HUES64 (cell line): ENCODE measurements around the gene BTD.
A peak's percentile ranks its signal among the peaks of the same experiment; 100 is the strongest.
"Not testable (repeated sequence)": the region's sequence is repeated elsewhere in the genome, so short reads cannot be mapped to it uniquely, and the experiment has no call there.

Experiments used
- H3K27ac ChIP-seq: 2 replicates; pipeline ENCODE4 v1.7.0; 2013; ENCODE audit warnings: low read depth, low read length, inconsistent platforms
- H3K27me3 ChIP-seq: 2 replicates; pipeline ENCODE4 v1.6.1; 2013; ENCODE audit warnings: mild to moderate bottlenecking, low read length; ENCODE audit not compliant: insufficient read depth
- H3K36me3 ChIP-seq: 2 replicates; pipeline ENCODE4 v1.6.1; 2013; ENCODE audit warnings: mild to moderate bottlenecking, low read length; ENCODE audit not compliant: insufficient read depth
- H3K4me1 ChIP-seq: 2 replicates; pipeline ENCODE4 v1.6.1; 2013; ENCODE audit warnings: mild to moderate bottlenecking, low read length, moderate library complexity; ENCODE audit not compliant: insufficient read depth
- H3K4me3 ChIP-seq: 2 replicates; pipeline ENCODE4 v1.5.1; 2013; ENCODE audit warnings: mild to moderate bottlenecking, low read length, moderate library complexity
- H3K9ac ChIP-seq: 2 replicates; pipeline ENCODE4 v1.6.1; 2013; ENCODE audit warnings: mild to moderate bottlenecking, low read depth, low read length
- H3K9me3 ChIP-seq: 2 replicates; pipeline ENCODE4 v1.6.1; 2013; ENCODE audit warnings: low read depth, low read length; ENCODE audit not compliant: insufficient read depth
- WGBS: fragments of 150-250, 120-280 bp; methylation state at CpG from one replicate; pipeline ENCODE4 v1.1.7; 2013; ENCODE audit warnings: missing lambda C conversion rate; 5-methylcytosine and 5-hydroxymethylcytosine counted together

The BTD gene

DNA sequence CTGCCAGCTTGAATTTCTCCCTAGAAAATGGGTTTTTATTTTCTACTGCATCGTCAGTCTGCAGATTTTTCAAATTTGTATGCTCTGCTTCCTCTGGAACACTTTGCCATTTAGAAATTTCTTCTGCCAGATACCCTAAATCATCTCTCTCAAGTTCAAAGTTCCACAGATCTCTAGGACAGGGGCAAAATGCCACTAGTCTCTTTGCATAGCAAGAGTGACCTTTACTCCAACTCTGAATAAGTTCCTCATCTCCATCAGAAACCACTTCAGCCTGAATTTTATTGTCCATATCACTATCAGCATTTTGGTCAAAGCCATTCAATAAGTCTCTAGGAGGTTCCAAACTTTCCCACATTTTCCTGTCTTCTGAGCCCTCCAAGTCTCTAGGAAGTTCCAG lies 3.0 kb downstream of the BTD start:
- WGBS: 96% methylated on average over 1 of the region's 1 CpG
- peaks cover 11% of the 10 kb centered on the region for H3K4me1 ChIP-seq
- H3K27ac ChIP-seq, H3K27me3 ChIP-seq, H3K4me3 ChIP-seq, H3K9me3 ChIP-seq, H3K9ac ChIP-seq, H3K36me3 ChIP-seq: not testable (repeated sequence)

DNA sequence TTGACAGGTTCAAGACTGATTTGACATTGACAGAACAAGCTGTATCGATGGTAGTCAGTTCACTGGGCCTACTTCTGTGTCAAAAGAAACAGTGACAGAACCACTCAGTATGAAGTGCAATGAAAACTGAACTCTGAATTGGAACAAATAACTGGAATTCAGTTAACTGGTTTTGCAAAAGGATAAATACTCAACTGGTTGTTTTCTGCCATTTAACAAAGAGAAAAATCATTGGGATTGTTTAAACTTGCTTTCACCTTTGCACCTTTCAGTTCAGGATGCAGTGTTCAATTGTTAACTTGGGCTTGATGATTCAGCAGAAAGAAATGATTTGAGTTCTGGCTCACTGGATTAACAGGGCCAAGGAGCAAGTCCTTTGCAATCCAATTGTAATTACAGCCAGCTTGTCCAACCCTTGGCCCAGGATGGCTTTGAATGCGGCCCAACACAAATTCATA lies 4.9 kb downstream of the BTD start:
- Histone ChIP-seq H3K9me3 (peaks cover 2% of the 10 kb centered on the region; the same call in 1 of the 2 replicates), H3K36me3 (no peaks in the 10 kb centered on the region), H3K9ac (no peak overlapping the region), H3K4me1 (peaks cover 11% of the 10 kb centered on the region), H3K27me3 (no peaks in the 10 kb centered on the region), H3K4me3 (no peak overlapping the region), H3K27ac (peak overlapping the region; percentile 24; the same call in 1 of the 2 replicates)
- 86% methylated on average over 2 of the region's 2 CpGs for WGBS

DNA sequence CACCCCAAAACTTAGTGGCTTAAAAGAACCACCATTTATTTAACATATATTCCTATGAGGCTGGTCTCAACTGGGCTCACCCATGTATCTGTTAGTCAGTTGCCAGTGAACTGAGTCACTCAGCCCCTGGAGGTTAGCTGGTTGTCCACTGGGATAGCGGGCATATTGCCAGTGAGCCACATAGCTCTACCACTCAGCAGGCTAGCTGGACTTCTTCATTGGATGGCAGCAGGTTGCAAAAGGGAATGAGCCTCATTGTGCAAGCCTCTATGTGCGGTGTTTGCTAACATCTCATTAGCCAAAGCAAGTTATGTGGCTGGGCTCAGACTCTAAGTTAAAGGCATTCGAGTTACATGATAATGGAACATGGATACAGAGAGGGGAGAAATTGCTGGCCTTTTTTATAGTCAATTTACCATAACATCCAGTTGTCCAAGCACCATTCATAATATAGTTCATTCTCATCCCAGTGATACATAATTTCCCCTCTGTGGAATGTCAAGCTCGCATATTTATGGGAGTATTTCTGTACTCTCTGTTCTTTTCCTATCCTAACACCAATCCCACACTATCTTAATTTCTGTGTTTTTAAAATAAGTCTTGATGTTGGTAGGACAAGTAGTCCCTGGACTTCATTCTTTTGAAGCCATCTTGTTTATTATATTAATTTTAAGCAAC lies 8.7 kb downstream of the BTD start:
- H3K27me3 ChIP-seq: no peaks in the 10 kb centered on the region
- no peak overlapping the region for H3K9ac ChIP-seq
- H3K9me3 ChIP-seq: no peaks in the 10 kb centered on the region
- no peak overlapping the region for H3K27ac ChIP-seq
- H3K4me1 ChIP-seq: peaks cover 11% of the 10 kb centered on the region
- no peaks in the 10 kb centered on the region for H3K36me3 ChIP-seq
- 97% methylated on average over 4 of the region's 4 CpGs for WGBS
- H3K4me3 ChIP-seq: no peak overlapping the region

DNA sequence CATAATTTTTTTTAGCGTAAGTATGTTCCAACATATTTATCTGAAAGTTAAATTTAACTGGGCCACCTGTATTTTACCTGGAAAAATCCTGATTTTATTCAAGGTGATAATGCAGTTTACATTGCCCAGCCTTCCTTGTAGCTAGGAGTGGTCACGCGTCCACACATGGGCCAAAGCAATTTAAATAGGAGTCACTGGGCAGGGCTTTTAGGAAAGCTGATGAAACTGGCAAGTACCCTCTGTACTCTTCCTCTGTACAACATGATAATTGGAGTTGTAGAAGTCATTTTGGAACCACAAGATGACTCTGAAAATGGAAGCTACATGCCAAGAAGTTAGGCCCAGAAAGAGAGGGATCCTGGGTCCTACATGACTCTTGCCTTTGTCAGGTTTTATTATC lies 9.5 kb downstream of the BTD start:
- Histone ChIP-seq H3K27ac (no peak overlapping the region), H3K4me3 (no peak overlapping the region), H3K4me1 (peaks cover 11% of the 10 kb centered on the region), H3K9ac (no peak overlapping the region), H3K27me3 (no peaks in the 10 kb centered on the region), H3K9me3 (no peaks in the 10 kb centered on the region), H3K36me3 (no peaks in the 10 kb centered on the region)
- 95% methylated on average over 2 of the region's 3 CpGs for WGBS

GRCh38 chr3:15612001-15612400 lies 10.5 kb downstream of the BTD start:
- H3K9ac ChIP-seq: no peak overlapping the region
- no peaks in the 10 kb centered on the region for H3K36me3 ChIP-seq
- H3K27ac ChIP-seq: no peak overlapping the region
- WGBS: no CpG with 5 or more reads among the region's 1 CpG
- no peak overlapping the region for H3K4me3 ChIP-seq
- H3K4me1 ChIP-seq: peaks cover 6% of the 10 kb centered on the region
- H3K27me3 ChIP-seq: no peaks in the 10 kb centered on the region
- no peaks in the 10 kb centered on the region for H3K9me3 ChIP-seq

DNA sequence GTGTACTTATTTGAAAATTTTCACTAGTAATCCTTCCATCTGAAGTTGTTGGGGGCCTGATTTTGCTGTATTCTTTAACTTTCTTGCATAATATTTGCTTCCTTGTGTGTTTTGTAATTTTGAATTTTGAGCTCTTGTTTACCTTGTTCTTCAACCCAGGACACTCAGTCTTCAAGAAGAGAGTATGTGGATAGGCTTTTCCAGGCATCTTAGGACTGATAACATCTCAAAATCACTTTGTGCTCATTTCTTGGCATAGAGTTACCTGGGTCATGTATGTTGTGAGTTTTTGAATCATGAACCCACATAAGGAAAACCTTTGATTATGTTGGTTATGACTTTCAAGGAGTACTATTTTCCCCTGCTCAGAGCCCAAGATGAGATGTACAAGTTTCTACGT lies 13.4 kb downstream of the BTD start:
- Histone ChIP-seq H3K36me3 (0 out of 2 replicates have a peak, but pooled peaks cover 4% of the 10 kb centered on the region), H3K9ac (no peak overlapping the region), H3K4me3 (no peak overlapping the region), H3K9me3 (peaks cover 12% of the 10 kb centered on the region), H3K4me1 (no peaks in the 10 kb centered on the region), H3K27ac (no peak overlapping the region), H3K27me3 (no peaks in the 10 kb centered on the region)
- 94% methylated on average over 1 of the region's 1 CpG for WGBS

DNA sequence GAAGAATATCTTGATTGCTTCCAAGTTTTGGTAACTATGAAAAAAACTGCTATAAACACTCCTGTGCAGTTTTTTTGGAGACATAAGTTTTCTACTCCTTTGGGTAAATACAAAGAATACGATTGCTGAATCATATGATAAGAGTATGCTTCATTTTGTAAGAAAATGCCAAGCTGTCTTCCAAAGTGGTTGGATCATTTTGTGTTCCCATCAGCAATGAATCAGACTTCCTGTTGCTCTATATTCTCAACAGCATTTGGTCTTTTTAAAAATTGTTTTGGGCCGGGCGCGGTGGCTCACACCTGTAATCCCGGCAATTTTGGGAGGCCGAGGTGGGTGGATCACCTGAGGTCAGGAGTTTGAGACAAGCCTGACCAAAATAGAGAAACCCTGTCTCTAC lies 14.5 kb downstream of the BTD start:
- Histone ChIP-seq H3K27ac (no peak overlapping the region), H3K4me1 (no peaks in the 10 kb centered on the region), H3K27me3 (no peaks in the 10 kb centered on the region), H3K9me3 (peaks cover 21% of the 10 kb centered on the region), H3K36me3 (0 out of 2 replicates have a peak, but pooled peaks cover 4% of the 10 kb centered on the region), H3K4me3 (no peak overlapping the region), H3K9ac (no peak overlapping the region)
- WGBS: 95% methylated on average over 6 of the region's 6 CpGs

DNA sequence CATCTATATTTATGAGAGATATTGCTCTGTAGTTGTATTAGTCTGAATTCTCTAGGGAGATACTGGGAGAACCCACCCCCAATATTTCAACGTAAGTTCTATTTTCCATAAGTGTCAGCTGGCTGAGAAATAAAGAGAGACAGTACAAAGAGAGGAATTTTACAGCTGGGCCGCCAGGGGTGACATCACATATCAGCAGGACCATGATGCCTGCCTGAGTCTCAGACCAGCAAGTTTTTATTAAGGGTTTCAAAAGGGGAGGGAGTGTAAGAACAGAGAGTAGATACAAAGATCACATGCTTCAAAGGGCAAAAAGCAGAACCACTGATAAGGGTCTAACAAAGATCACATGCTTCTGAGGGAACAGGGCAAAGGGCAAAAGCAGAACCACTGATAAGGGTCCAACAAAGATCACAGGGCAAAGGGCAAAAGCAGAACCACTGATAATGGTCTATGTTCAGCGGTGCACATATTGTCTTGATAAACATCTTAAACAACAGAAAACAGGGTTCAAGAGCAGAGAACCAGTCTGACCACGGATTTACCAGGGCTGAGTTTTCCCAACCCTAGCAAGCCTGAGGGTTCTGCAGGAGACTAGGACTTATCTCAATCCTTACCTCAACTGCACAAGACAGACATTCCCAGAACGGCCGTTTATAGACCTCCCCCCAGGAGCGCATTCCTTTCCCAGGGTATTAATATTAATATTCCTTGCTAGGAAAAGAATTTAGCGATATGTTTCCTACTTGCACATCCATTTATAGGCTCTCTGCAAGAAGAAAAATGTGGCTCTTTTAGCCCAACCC lies 18.3 kb downstream of the BTD start:
- H3K27ac ChIP-seq, H3K4me1 ChIP-seq, H3K9ac ChIP-seq, H3K27me3 ChIP-seq, H3K36me3 ChIP-seq, H3K4me3 ChIP-seq: not testable (repeated sequence)
- 93% methylated on average over 6 of the region's 8 CpGs for WGBS
- peaks cover 24% of the 10 kb centered on the region for H3K9me3 ChIP-seq

DNA sequence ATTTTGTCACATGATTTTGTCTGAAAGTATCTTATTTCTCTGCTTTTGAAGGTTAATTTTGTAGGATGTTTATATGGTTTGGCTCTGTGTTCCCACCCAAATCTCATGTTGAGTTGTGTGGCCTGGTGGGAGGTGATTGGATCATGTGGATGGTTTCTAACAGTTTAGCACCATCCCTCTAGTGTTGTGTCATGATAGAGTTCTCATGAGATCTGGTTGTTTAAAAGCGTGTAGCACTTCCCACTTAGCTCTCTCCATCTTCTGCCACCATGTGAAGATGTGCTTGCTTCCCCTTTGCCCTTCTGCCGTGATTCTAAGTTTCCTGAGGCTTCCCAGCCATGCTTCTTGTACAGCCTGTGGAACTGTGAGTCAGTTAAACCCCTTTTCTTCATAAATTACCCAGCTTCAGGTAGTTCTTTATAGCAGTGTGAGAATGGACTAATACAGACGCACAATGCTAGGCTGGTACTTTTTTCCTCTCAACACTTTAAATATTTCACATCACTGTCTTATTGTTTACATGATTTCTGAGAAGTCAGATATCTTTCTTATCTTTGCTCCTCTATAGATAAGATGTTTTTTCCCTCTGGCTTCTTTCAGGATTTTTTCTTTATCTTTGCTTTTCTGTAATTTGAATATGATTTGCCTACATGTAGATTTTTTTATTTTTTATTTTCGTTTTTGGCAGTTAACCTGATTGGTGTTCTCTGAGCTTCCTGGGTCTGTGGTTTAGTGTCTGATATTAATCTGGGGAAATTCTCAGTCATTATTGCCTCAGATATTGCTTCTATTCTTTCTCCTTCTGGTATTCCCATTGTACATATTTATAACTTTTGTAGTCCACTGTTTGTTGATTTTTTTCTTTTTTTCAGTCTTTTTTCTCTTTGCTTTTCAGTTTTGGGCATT lies 22.2 kb downstream of the BTD start:
- Histone ChIP-seq H3K36me3 (0 out of 2 replicates have a peak, but pooled peaks cover 4% of the 10 kb centered on the region), H3K4me1 (no peaks in the 10 kb centered on the region), H3K27me3 (no peaks in the 10 kb centered on the region), H3K27ac (no peak overlapping the region), H3K9me3 (peaks cover 21% of the 10 kb centered on the region), H3K9ac (no peak overlapping the region), H3K4me3 (no peak overlapping the region)
- WGBS: 85% methylated on average over 3 of the region's 4 CpGs

DNA sequence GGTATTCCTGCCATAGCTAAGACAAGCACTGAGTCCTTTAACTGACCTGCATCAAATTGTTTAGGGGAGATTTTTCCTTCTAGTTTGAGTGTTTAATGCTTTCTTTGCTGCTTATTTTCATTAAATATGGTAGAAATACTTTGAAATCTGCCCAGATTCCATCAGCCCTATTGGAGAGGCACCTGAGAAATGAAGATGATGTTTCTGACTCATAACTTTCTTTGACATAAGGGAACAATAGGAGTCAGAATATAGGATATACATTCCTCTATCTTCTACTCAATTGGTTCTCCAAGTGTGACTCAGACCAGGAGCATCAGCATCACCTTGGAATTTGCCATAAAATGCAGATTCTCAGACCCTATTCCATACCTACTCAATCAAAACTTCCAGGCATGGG lies 27.4 kb downstream of the BTD start:
- Histone ChIP-seq H3K27me3 (no peaks in the 10 kb centered on the region), H3K27ac (no peak overlapping the region), H3K9ac (no peak overlapping the region), H3K9me3 (no peaks in the 10 kb centered on the region), H3K36me3 (no peaks in the 10 kb centered on the region), H3K4me1 (peaks cover 43% of the 10 kb centered on the region), H3K4me3 (no peak overlapping the region)
